HEK293T (cell line): ENCODE measurements around the gene CEP192.
"Not testable (repeated sequence)": the region's sequence is repeated elsewhere in the genome, so short reads cannot be mapped to it uniquely, and the experiment has no call there.

Experiments used
- CTCF ChIA-PET: fragments of 350-600 bp; formaldehyde crosslinking; extraction: SDS; loops from one replicate; lab custom pipeline; 2021; ENCODE audit warnings: antibody characterized with exemption, inconsistent platforms; lab: Yijun Ruan, JAX
- POLR2A ChIA-PET: fragments of 350-600 bp; formaldehyde crosslinking; extraction: SDS; loops from one replicate; lab custom pipeline; 2020; ENCODE audit warnings: antibody characterized with exemption, inconsistent platforms; lab: Yijun Ruan, JAX
- DNase-seq: peaks from one replicate; pipeline ENCODE4 v3.0.0; 2012; ENCODE audit warnings: mixed read lengths; ENCODE audit errors: extremely low spot score
- ARNT ChIP-seq: fragments of 450-650 bp; IDR thresholded peaks from 2 replicates; pipeline ENCODE4 v1.6.1; 2017; ENCODE audit warnings: mild to moderate bottlenecking
- BHLHE40 ChIP-seq: fragments of 450-650 bp; IDR thresholded peaks from 2 replicates; pipeline ENCODE4 v1.6.1; 2016; ENCODE audit warnings: mild to moderate bottlenecking, moderate library complexity, borderline replicate concordance
- CTBP1 ChIP-seq: fragments of 450-650 bp; IDR thresholded peaks from 2 replicates; pipeline ENCODE4 v1.6.1; 2016; ENCODE audit warnings: borderline replicate concordance
- ELF4 ChIP-seq: fragments of 450-650 bp; IDR thresholded peaks from 2 replicates; pipeline ENCODE4 v1.6.1; 2017; ENCODE audit warnings: antibody characterized with exemption
- FOXA1 ChIP-seq: fragments of 450-650 bp; IDR thresholded peaks from 2 replicates; pipeline ENCODE4 v1.6.1; 2016; ENCODE audit warnings: mild to moderate bottlenecking
- FOXK2 ChIP-seq: fragments of 450-650 bp; IDR thresholded peaks from 2 replicates; pipeline ENCODE4 v1.6.1; 2016; ENCODE audit warnings: mild to moderate bottlenecking
- FOXM1 ChIP-seq: fragments of 450-650 bp; IDR thresholded peaks from 2 replicates; pipeline ENCODE4 v1.6.1; 2017; ENCODE audit warnings: mild to moderate bottlenecking, borderline replicate concordance
- HDGF ChIP-seq: fragments of 450-650 bp; IDR thresholded peaks from 2 replicates; pipeline ENCODE4 v1.6.1; 2017; ENCODE audit warnings: antibody characterized with exemption, borderline replicate concordance
- L3MBTL2 ChIP-seq: fragments of 450-650 bp; conservative IDR thresholded peaks from 2 replicates; pipeline ENCODE4 v1.6.1; 2016; ENCODE audit warnings: mild to moderate bottlenecking
- LEF1 ChIP-seq: fragments of 450-650 bp; IDR thresholded peaks from 2 replicates; pipeline ENCODE4 v1.6.1; 2017; ENCODE audit warnings: mild to moderate bottlenecking, borderline replicate concordance
- NFRKB ChIP-seq: fragments of 450-650 bp; IDR thresholded peaks from 2 replicates; pipeline ENCODE4 v1.6.1; 2016; ENCODE audit warnings: mild to moderate bottlenecking, moderate library complexity
- PKNOX1 ChIP-seq: fragments of 450-650 bp; IDR thresholded peaks from 2 replicates; pipeline ENCODE4 v1.6.1; 2016
- SP1 ChIP-seq: fragments of 450-650 bp; IDR thresholded peaks from 2 replicates; pipeline ENCODE4 v1.6.1; 2017
- SUZ12 ChIP-seq: fragments of 450-650 bp; IDR thresholded peaks from 2 replicates; pipeline ENCODE4 v1.6.1; 2016; ENCODE audit warnings: mild to moderate bottlenecking
- TARDBP ChIP-seq: fragments of 450-650 bp; IDR thresholded peaks from 2 replicates; pipeline ENCODE4 v1.6.1; 2016
- ZNF384 ChIP-seq: fragments of 450-650 bp; IDR thresholded peaks from 2 replicates; pipeline ENCODE4 v1.6.1; 2016

The CEP192 gene

GRCh38 chr18:12968115-12968514 lies 23.0 kb upstream of the CEP192 start:
- DNase-seq, result no peak
- CTCF ChIA-PET, result no interaction called here
- POLR2A ChIA-PET, result no interaction called here
- TF ChIP-seq ZNF384 (no peak), TARDBP (no peak), FOXK2 (no peak), BHLHE40 (no peak), CTBP1 (no peak), HDGF (no peak), ARNT (no peak), NFRKB (no peak), SUZ12 (no peak), ELF4 (no peak), PKNOX1 (no peak), FOXM1 (no peak), LEF1 (no peak), FOXA1 (no peak)

- ChIA-PET CTCF (no interaction called here), POLR2A (no interaction called here)
- TF ChIP-seq SUZ12 (no peak), ELF4 (no peak), FOXA1 (no peak), NFRKB (no peak), TARDBP (no peak), SP1 (no peak), ARNT (no peak), ZNF384 (no peak), HDGF (no peak), FOXK2 (no peak), FOXM1 (no peak), CTBP1 (no peak), L3MBTL2 (no peak), LEF1 (no peak), BHLHE40 (no peak)
- no peak for DNase-seq
These were observed 22.5 kb upstream of the CEP192 start for GRCh38 chr18:12968619-12969018.

GRCh38 chr18:12973562-12974213 lies 17.5 kb upstream of the CEP192 start:
- no peak for DNase-seq
- ChIA-PET CTCF (no interaction called here), POLR2A (interaction anchor here (0.9 kb wide), 1 partner anchor 17 kb away, joined by 3 read pairs; the partner anchor contains the start of gene CEP192)
- TF ChIP-seq ARNT (no peak), CTBP1 (no peak)

GRCh38 chr18:12975488-12975887 lies 15.7 kb upstream of the CEP192 start:
- DNase-seq, result no peak
- ChIA-PET POLR2A (interaction anchor here (1.1 kb wide), 1 partner anchor 15 kb away, joined by 3 read pairs; the partner anchor contains the start of gene CEP192), CTCF (no interaction called here)
- no peak for TF ChIP-seq FOXK2
- TF ChIP-seq TARDBP, result no peak
- TF ChIP-seq ELF4, result no peak
- no peak for TF ChIP-seq HDGF
- TF ChIP-seq SP1, result no peak
- TF ChIP-seq L3MBTL2, result no peak
- no peak for TF ChIP-seq LEF1
- no peak for TF ChIP-seq ARNT
- TF ChIP-seq PKNOX1, result no peak
- no peak for TF ChIP-seq ZNF384
- no peak for TF ChIP-seq BHLHE40
- no peak for TF ChIP-seq SUZ12
- TF ChIP-seq FOXA1, result no peak
- no peak for TF ChIP-seq FOXM1
- no peak for TF ChIP-seq CTBP1
- TF ChIP-seq NFRKB, result no peak

- ChIA-PET CTCF (no interaction called here), POLR2A (no interaction called here)
- no peak for DNase-seq
- no peak for TF ChIP-seq PKNOX1
- no peak for TF ChIP-seq SP1
- TF ChIP-seq NFRKB, result no peak
- TF ChIP-seq ARNT, result no peak
- no peak for TF ChIP-seq BHLHE40
- no peak for TF ChIP-seq FOXA1
- no peak for TF ChIP-seq HDGF
- TF ChIP-seq CTBP1, result no peak
- TF ChIP-seq TARDBP, result no peak
- TF ChIP-seq ELF4, result no peak
- TF ChIP-seq L3MBTL2, result no peak
- TF ChIP-seq LEF1, result no peak
- no peak for TF ChIP-seq ZNF384
- TF ChIP-seq FOXK2, result no peak
- TF ChIP-seq FOXM1, result no peak
- no peak for TF ChIP-seq SUZ12
These were observed 14.9 kb upstream of the CEP192 start for GRCh38 chr18:12976305-12976704.

- CTCF ChIA-PET, POLR2A ChIA-PET, DNase-seq: not testable (repeated sequence)
These were observed 11.1 kb upstream of the CEP192 start for GRCh38 chr18:12980065-12980464.
